Subcutaneous abdominal adipose tissue (tissue), 5 donors: Measurements from ENCODE around the gene DCUN1D1.

Source experiments
- H3K27ac ChIP-seq: one replicate; pipeline ENCODE4 v1.7.0; 2013; ENCODE audit warnings: low read depth, mild to moderate bottlenecking, inconsistent platforms, low read length, moderate library complexity
- H3K27me3 ChIP-seq, 5 donors: one replicate each; pipeline ENCODE4 v1.7.0; 2013; ENCODE audit warnings: low read length in 5 of 5, inconsistent platforms in 1 of 5; ENCODE audit not compliant: control insufficient read depth in 5 of 5, insufficient read depth in 4 of 5
- H3K36me3 ChIP-seq, 5 donors: one replicate each; pipeline ENCODE4 v1.7.0; 2013; ENCODE audit warnings: low read length in 5 of 5; ENCODE audit not compliant: control insufficient read depth in 5 of 5, insufficient read depth in 5 of 5
- H3K4me1 ChIP-seq, 5 donors: one replicate each; pipeline ENCODE4 v1.7.0; 2013; ENCODE audit warnings: low read length in 5 of 5, mild to moderate bottlenecking in 3 of 5, moderate library complexity in 1 of 5; ENCODE audit not compliant: control insufficient read depth in 5 of 5, insufficient read depth in 5 of 5
- H3K4me3 ChIP-seq, 5 donors: one replicate each; pipeline ENCODE4 v1.7.0; 2013; ENCODE audit warnings: low read length in 5 of 5, low read depth in 1 of 5
- H3K9ac ChIP-seq, 5 donors: one replicate each; pipeline ENCODE4 v1.7.0; 2013; ENCODE audit warnings: low read length in 5 of 5, mild to moderate bottlenecking in 4 of 5, moderate library complexity in 3 of 5
- H3K9me3 ChIP-seq, 5 donors: one replicate each; pipeline ENCODE4 v1.7.0; 2013; ENCODE audit warnings: low read length in 5 of 5; ENCODE audit not compliant: control insufficient read depth in 5 of 5
- donor health status: healthy.
- donor health status: healthy.
- donor health status: healthy.
- donor health status: healthy.
- donor health status: healthy.

Gene DCUN1D1

GRCh38 chr3:182980204-182981037 lies at the start of gene DCUN1D1:
TSS of gene DCUN1D1 (minus strand) at chr3:182980538. CDS start at chr3:182980489, 49 bp downstream.
- H3K27me3 ChIP-seq = no peaks in the 10 kb centered on the region
- H3K36me3 ChIP-seq = no peaks in the 10 kb centered on the region
- H3K4me3 ChIP-seq = peak within 1 kb of the TSS; percentile 70 to 85 (median 84)
- H3K27ac ChIP-seq = peak within 1 kb of the TSS; percentile 58
- H3K9me3 ChIP-seq = no peaks in the 10 kb centered on the region
- H3K9ac ChIP-seq = peak within 1 kb of the TSS; percentile 57 to 87 (median 84)
- peaks cover 0 to 24% (median 23%) of the 10 kb centered on the region in 5 donors for H3K4me1 ChIP-seq

DNA sequence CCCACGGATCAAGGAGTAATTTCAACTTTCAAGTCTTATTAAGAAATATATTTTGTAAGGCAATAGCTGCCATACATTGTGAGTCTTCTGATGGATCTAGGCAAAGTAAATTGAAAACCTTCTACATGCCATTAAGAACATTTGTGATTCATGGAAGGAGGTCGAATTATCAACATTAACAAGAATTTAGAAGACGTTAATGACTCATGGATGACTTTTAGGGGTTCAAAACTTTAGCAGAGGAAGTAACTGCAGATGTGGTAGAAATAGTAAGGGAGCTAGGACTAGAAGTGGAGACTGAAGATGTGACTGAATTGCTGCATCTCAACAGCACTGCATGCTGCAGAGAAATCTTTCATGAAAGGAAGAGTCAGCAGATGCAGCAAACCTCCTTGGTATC lies 48.1 kb upstream of the DCUN1D1 start:
- Histone ChIP-seq H3K36me3 (peaks cover 43 to 70% (median 48%) of the 10 kb centered on the region in 5 donors), H3K9ac (no peak overlapping the region), H3K27ac (no peak overlapping the region), H3K4me3 (no peak overlapping the region), H3K9me3 (peaks cover 0 to 2% (median 0%) of the 10 kb centered on the region in 5 donors), H3K4me1 (no peaks in the 10 kb centered on the region), H3K27me3 (no peaks in the 10 kb centered on the region)

GRCh38 chr3:183027276-183027675 lies 46.9 kb upstream of the DCUN1D1 start:
- Histone ChIP-seq H3K9ac (no peak overlapping the region), H3K36me3 (peaks cover 36 to 67% (median 40%) of the 10 kb centered on the region in 5 donors), H3K4me3 (no peak overlapping the region), H3K9me3 (peaks cover 0 to 2% (median 0%) of the 10 kb centered on the region in 5 donors), H3K4me1 (no peaks in the 10 kb centered on the region), H3K27ac (no peak overlapping the region), H3K27me3 (no peaks in the 10 kb centered on the region)

DNA sequence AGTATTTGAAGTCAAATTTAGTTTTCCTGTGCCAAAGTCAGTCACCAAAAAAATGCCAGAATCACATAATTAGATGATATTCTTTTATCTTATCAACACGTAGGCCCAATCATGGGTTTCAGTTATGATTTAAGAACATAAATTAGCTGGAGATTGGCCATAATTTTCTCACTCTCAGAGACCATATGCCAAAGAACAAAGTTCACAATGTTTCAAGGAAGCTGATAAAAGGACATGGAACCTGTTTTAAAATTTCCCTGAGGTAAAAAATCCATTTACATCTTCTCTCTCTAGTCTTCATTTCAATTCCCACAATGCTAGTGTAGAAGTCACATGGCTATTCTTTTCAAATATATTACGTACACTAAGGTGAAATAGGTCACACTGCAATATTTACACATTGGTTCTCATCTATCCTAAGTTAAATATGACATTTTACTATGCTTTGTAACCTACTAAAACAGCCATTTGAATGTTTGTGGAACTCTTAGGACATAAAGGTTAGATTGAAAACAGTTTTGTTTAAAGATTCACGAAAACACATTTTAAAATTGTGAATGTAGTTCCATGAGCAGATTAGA lies 42.7 kb upstream of the DCUN1D1 start:
- Histone ChIP-seq H3K9me3 (no peaks in the 10 kb centered on the region), H3K27ac (no peak overlapping the region), H3K27me3 (no peaks in the 10 kb centered on the region), H3K4me1 (no peaks in the 10 kb centered on the region), H3K36me3 (peaks cover 37 to 74% (median 48%) of the 10 kb centered on the region in 5 donors), H3K4me3 (no peak overlapping the region), H3K9ac (no peak overlapping the region)

GRCh38 chr3:183018421-183019192 lies 38.3 kb upstream of the DCUN1D1 start:
- Histone ChIP-seq H3K9ac (no peak overlapping the region), H3K9me3 (no peaks in the 10 kb centered on the region), H3K4me3 (no peak overlapping the region), H3K27me3 (no peaks in the 10 kb centered on the region), H3K27ac (no peak overlapping the region), H3K36me3 (peaks cover 43 to 80% (median 62%) of the 10 kb centered on the region in 5 donors), H3K4me1 (no peaks in the 10 kb centered on the region)

- Histone ChIP-seq H3K27me3 (no peaks in the 10 kb centered on the region), H3K9me3 (no peaks in the 10 kb centered on the region), H3K4me1 (no peaks in the 10 kb centered on the region), H3K9ac (no peak overlapping the region), H3K36me3 (peaks cover 34 to 74% (median 48%) of the 10 kb centered on the region in 5 donors), H3K4me3 (no peak overlapping the region), H3K27ac (no peak overlapping the region)
Measured at GRCh38 chr3:183015185-183015584, 34.8 kb upstream of the DCUN1D1 start.

DNA sequence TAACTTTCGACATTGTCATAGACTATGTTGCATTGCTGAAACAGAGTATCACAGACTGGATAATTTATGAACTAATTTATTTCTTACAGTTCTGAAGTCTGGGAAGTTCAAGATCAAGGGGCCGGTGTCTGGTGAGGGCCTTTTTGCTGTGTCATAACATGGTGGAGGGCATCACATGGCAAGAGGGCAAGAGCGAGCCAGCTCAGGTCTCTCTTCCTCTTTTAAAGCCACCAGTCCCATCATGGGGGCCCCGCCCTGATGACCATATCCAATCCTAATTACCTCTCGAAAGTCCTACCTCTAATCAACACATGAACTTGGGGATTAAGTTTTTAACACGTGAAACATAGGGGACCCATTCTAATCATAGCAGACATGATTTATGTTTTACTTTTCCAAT lies 33.5 kb upstream of the DCUN1D1 start:
- H3K36me3 ChIP-seq = peaks cover 23 to 60% (median 34%) of the 10 kb centered on the region in 5 donors
- no peaks in the 10 kb centered on the region for H3K27me3 ChIP-seq

GRCh38 chr3:183013074-183013473 lies 32.7 kb upstream of the DCUN1D1 start:
- H3K27ac ChIP-seq = no peak overlapping the region
- H3K27me3 ChIP-seq = no peaks in the 10 kb centered on the region
- no peaks in the 10 kb centered on the region for H3K9me3 ChIP-seq
- peaks cover 0 to 5% (median 0%) of the 10 kb centered on the region in 5 donors for H3K4me1 ChIP-seq
- no peak overlapping the region for H3K4me3 ChIP-seq
- H3K36me3 ChIP-seq = peaks cover 18 to 55% (median 29%) of the 10 kb centered on the region in 5 donors
- H3K9ac ChIP-seq = no peak overlapping the region

More for the DNA sequence above, 33.5 kb upstream of the DCUN1D1 start:
- Histone ChIP-seq H3K27ac (no peak overlapping the region), H3K4me3 (no peak overlapping the region), H3K9ac (no peak overlapping the region), H3K4me1 (peaks cover 0 to 5% (median 0%) of the 10 kb centered on the region in 5 donors), H3K9me3 (no peaks in the 10 kb centered on the region)

GRCh38 chr3:183008800-183009199 lies 28.5 kb upstream of the DCUN1D1 start:
- no peaks in the 10 kb centered on the region for H3K27me3 ChIP-seq
- peaks cover 0 to 23% (median 7%) of the 10 kb centered on the region in 5 donors for H3K36me3 ChIP-seq
- H3K27ac ChIP-seq = no peak overlapping the region
- no peaks in the 10 kb centered on the region for H3K9me3 ChIP-seq
- no peak overlapping the region for H3K4me3 ChIP-seq
- no peak overlapping the region for H3K9ac ChIP-seq
- peaks cover 0 to 14% (median 5%) of the 10 kb centered on the region in 5 donors for H3K4me1 ChIP-seq
